NK-92 (cell line): ENCODE measurements around the gene BCAT1.

Experiments used
- DNase-seq: peaks from one replicate; lab custom pipeline; 2025; ENCODE audit not compliant: unreplicated experiment; lab: John Stamatoyannopoulos, UW

Gene BCAT1

GRCh38 chr12:24948757-24949722 is at the start of gene BCAT1:
BCAT1 (minus strand) TSS chr12:24949101; CDS start chr12:24948932, 169 bp downstream.
- DNase-seq = no peak

DNA sequence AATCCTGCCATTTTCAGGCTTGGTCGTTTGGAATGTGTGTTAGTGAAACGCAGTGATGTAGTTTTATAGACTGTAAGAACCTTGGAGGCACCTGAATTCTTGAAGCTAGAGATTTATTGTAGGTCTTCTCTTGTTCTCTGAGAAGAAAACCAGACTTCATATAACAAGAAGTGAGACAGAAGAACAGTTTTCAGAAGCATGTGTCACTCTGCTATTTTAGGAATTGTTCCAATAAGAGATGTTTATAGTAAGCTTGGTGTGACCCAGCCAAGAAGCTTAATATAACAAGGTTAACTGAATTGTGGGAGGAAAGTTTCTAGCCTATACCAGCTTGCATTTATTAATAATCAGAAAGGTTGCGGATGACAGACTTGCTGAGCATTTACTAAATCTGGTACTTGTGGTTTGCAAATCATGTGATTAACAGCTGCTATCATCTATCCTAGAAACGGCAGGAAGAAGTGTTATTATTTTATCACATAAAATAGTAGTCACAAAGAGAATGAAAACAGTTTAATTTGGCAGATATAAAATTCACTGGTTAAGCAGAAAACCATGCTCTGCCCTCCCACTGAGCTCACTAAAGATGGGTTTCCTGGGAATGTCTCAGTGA is 49.2 kb upstream of the BCAT1 start:
- DNase-seq = no peak

DNA sequence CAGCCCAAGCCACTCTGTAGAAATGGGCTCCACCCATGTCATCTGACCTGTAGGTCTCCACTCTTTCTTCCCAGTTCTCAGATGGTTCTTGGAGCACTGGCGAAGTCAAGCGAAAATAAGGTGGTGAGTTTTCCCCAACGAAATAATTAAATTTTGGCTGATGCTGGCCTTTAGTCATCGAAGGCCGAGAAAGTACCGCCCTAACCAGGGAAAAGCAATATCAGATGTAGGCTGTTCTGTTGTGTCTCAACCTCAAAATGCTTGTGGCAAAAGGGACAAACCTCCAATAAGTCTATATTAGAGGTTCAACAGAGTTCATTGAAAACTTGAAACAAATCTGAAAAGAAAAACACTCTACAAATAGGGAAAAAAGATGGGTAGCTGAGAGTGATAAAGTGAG is 48.6 kb upstream of the BCAT1 start:
- no peak for DNase-seq

DNA sequence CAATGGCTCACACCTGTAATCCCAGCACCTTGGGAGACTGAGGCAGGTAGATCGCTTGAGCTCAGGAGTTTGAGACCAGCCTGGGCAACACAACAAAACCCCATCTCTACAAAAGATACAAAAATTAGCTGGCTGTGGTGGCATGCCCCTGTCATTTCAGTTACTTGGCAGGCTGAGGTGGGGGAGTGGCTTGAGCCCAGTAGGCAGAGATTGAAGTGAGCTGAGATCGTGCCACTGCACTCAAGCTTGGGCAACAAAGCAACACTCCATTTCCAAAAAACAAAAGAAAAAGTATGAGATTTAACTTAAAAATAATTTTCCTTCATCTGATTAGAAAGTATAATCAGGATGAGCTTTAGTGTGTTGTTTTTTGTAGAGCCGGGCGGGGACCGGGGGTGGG is 47.9 kb upstream of the BCAT1 start:
- DNase-seq = no peak

DNA sequence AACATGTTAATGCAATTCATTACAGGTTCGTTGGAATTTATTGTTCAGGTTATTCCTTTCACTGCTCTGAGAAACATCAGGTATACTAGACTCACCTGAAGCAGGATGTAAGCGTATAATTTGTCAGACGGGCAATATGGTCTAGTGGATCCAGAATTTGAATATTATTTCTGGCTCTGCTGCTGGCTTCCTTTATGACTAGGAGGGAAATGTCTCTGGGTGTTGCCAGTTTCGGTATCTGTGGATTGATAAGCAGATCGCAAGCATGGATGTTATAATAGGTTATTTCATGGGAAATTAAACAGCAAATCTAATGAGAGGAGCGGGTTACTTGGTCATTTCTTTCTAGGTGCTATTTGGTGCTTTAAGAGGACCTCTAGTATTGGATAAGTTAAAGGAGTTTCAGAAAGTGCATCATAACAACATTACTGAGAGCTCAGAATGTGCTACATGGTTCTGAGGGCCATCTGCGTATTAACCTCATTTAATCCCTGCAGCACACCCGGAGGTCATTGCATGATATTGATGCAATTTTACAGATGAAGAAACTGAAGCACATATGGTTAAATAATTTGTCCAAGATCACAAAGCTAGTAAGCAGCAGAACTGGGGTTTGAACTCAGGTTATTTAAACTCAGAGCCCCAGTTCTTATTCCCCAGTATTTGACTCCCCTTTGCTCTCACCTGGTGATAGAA is 47.3 kb upstream of the BCAT1 start:
- no peak for DNase-seq

- no peak for DNase-seq
Observed at GRCh38 chr12:24993793-24994192, 44.9 kb upstream of the BCAT1 start.

DNA sequence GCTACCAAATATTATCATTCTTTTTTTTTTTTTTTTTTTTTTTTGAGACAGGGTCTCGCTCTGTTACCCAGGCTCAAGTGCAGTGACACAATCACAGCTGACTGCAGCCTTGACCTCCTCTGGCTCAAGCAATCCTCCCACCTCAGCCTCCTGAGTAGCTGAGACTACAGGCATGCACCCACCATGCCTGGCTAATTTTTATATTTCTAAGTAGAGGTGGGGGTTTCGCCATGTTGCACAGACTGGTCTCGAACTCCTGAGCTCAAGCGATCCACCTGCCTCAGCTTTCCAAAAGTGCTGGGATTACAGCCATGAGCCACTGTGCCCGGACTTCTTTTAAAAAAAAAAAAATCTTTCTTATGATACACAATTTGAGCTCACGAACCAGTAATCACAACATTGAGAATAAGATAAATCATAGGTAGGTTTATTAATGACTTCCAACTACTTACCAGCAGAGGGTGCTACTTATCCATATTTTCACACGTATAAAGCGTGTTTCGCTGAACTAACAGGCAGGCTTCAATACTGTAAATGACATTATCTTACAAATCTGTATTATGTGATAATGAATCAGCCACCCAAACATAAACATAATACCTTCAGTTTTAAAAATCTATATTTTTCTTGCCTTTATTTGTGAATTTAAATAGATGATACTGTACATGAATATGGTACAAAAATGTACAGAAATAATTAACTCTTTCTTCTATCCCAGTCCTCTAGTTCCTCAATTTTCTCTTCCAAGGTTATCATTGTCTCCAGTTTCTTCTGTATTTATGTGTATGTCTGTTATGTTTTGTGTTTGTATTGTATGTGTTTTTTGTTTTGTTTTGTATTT is 42.5 kb upstream of the BCAT1 start:
- DNase-seq = no peak

DNA sequence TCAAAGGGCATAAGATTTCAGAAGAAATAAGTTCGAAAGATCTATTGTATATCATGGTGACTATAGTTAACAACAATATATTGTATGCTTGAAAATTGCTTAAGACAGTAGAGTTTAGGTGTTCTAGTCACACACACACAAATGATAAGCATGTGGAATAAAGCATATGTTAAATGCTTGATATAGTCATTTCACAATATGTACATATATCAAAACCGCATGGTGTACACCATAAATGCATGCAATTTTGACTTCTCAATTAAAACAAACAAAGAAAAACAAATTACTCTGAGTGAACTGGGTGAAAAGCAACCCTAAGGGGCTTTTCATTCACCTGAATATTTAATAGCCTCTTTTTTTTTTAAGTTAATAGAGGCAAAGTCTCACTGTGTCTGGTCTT is 40.3 kb upstream of the BCAT1 start:
- DNase-seq = no peak

GRCh38 chr12:24982250-24982649 is 33.3 kb upstream of the BCAT1 start:
- DNase-seq = no peak

DNA sequence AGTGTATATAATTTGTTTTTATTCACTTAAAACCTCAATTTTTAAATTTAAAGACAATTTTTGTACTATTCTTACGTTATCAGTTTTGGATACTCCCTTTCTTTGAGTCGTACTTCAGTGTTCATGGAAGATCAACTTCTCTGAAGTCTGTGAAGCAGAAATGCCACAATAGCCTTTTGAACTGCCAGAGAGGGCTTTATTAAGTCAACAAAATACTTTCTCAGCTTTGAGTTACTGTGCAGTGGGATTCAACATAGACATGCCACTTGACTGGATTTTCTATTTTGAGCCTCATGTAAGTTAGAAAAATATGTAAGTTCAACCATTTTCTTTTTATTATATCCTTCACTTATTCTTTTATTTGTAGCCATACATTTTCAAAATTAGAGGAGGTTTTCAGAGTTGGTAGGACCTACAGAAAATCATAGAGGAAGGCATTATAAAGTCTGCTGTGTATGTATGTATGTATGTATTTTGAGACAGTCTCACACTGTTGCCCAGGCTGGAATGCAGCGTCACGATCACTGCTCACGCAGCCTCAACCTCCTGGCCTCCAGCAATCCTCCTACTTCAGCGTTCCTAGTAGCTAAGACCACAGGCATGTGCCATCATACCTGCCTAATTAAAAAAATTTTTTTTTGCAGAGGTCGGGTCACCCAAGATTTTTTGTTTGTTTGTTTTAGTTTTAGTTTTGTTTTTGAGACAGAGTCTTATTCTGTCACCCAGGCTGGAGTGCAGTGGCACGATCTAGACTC is 31.3 kb upstream of the BCAT1 start:
- DNase-seq = no peak

DNA sequence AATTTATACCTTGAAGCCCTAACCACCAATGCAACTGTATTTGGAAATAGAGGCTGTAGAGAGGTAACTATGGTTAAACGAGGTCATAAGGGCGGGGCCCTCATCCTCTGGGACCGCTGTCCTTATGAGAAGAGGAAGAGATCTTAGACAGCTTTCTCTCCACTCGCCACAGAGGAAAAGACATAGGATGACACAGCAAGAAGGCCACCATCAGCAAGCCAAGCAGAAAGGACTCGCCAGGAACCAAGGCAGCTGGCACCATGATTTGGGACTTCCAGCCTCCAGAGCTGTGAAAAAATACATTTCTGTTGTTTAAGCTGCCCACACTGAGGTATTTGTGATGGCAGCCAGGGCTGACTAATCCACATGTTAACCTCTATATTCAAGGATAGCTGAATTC is 30.4 kb upstream of the BCAT1 start:
- no peak for DNase-seq

DNA sequence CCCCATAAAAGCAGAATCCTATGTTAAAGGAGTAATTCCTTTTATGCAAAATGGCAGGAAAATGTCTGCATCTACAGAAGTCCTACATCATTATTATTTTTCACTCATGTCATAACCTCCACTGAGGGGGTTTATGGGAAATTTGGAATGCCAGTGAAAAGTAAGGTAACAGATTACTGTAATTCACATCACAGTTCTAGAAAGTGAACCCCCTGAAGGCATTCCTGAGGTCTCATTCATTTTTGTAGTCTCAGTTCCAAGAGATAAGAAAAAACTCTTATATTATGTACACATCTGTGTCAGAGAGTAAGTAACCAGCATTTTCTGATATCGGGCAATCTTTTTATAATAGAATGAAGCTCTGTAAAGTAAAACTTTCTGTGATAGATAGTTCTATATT is 28.8 kb upstream of the BCAT1 start:
- DNase-seq = no peak

- DNase-seq = no peak
Observed at GRCh38 chr12:24977060-24977459, 28.2 kb upstream of the BCAT1 start.

DNA sequence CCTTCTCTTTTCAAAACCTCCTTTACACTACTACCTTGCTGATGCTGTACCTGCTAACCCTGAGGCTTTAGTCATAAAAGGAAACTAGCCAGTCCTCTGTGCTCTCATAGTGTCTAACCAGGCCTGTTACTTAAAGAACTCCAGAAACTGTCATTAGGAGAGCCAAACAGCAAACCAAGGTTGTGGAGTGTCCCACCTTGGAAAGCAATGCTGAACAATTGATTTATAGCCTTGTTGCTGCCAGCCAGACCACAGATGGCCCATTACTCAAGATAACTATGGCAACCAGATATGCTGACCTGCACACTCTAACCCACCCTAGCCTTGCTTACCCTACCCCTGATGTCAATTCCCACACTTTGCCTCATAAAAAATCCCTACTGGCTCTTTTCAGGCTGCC is 26.5 kb upstream of the BCAT1 start:
- no peak for DNase-seq

DNA sequence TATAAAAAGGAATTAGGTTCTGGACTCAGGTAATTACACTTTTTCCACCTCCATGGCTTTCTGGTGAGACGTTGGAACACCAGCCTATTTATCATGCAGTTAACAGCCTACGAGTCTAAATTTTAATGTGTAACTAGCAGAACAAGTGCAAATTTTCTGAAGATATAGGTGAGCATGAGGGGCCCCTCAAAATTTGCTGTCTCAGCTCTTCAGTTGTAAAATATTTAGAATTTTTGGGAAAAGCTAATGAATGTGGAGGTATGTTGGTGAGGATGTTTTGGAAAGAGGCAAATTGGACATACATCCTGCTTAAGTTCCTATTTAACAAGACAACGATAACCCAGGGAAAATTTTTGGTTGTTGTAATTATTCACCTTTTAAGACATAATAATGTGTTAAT is 25.3 kb upstream of the BCAT1 start:
- no peak for DNase-seq

GRCh38 chr12:24972078-24972477 is 23.2 kb upstream of the BCAT1 start:
- DNase-seq = no peak

DNA sequence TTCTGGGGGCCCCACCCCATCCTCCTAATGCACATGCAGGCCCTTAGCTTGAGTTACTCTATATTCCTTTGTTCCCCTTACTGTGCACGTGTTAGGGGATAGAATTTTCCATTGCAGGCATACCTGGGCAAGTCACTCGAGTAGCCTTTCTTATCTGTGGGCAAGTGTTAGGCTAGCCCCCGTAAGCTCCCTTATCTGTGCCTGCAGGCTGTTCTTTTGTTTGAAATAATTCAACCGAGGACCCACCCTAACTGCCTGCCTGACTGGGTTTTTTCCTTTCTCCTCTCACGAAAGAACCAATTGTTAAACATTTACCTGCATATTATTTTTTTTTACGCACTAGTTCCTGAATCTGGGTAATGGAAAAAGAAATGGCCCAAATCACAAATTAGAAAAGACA is 21.3 kb upstream of the BCAT1 start:
- no peak for DNase-seq

DNA sequence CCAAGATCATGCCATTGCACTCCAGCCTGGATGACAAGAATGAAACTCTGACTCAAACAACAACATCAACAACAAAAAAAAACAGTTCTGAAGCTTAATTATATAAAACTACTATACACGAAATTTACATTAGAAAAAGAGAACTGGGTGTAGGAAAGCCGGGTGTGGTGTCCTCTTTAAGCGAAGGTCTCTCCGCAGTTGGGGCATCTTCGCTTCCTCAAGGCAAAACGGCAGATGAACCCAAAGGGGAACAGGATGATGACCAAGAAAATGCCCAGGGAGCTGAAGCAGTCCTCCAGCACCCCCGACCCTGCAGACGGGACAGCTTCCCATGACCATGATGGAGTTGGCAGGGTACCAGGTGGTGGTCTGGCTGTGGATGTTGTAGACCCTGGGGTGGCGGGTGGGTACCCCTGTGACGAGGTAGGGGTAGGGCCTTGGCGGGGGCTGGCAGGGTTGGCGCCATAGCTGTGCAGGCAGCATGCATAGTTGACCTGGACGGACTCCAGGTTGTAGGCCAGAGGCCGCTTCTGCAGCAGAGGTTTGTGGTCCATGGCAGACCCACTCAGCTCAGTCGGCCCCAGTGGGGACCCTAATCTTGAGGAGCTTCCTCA is 18.2 kb upstream of the BCAT1 start:
- DNase-seq = no peak

DNA sequence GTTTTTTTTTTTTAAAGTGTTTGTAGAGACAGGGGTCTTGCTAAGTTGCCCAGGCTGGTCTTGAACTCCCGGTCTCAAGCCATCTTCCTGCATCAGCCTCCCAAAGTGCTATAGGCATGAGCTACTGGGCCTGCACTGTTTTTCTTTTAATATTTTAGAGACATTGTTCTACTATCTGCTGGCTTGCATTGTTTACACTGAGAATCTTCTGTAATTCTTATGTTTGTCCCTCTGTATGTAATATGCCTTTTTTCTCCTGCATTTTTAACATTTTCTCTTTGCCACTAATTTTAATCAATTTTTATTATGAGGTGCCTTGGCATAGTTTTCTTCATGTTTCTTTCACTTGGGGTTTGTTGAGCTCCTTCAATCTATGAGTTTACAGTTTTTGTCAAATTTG is 15.4 kb upstream of the BCAT1 start:
- no peak for DNase-seq
